Upper lobe of right lung (tissue), 1 donor: ENCODE results near the gene FOLR1. TPM values are rescaled to one million over a fixed set of nuclear protein-coding genes. Genes with fewer than 3 reads are reported as not detected.
A peak's percentile ranks its signal among the peaks of the same experiment; 100 is the strongest.

Source experiments
- ATAC-seq: fragments of 200-7000 bp; cut with Tn5 transposase; one replicate; pipeline ENCODE4 v1.9.1; 2020; ENCODE audit warnings: mild to moderate bottlenecking, moderate library complexity
- DNase-seq: peaks from one replicate; pipeline ENCODE4 v3.0.0-alpha.2; 2020
- H3K27ac ChIP-seq: fragments of 200-600 bp; one replicate; pipeline ENCODE4 v1.8.0; 2022
- H3K27me3 ChIP-seq: fragments of 200-600 bp; one replicate; pipeline ENCODE4 v1.8.0; 2022; ENCODE audit warnings: mild to moderate bottlenecking
- H3K36me3 ChIP-seq: fragments of 200-600 bp; one replicate; pipeline ENCODE4 v1.8.0; 2022
- H3K4me1 ChIP-seq: fragments of 200-600 bp; one replicate; pipeline ENCODE4 v1.8.0; 2022
- H3K4me3 ChIP-seq: fragments of 200-600 bp; one replicate; pipeline ENCODE4 v1.8.0; 2022; ENCODE audit warnings: mild to moderate bottlenecking
- H3K9me3 ChIP-seq: fragments of 200-600 bp; one replicate; pipeline ENCODE4 v1.8.0; 2022
- CTCF ChIP-seq: fragments of 200-600 bp; IDR thresholded peaks from one replicate; pipeline ENCODE4 v1.8.0; 2022; ENCODE audit warnings: antibody characterized with exemption
- intact Hi-C: fragments of 100-400 bp; cut with DNase I; formaldehyde crosslinking; loops from one replicate; pipeline ENCODE4 v1.11.0; 2022
- total RNA-seq: library from RNA; stranded (reverse); fragmentation: NEBNext Ultra II Directional; extraction: Animal tissue kit (Norgen Biotek cat#: 25700); gene quantifications from one replicate; pipeline ENCODE4 v1.2.1, GENCODE V29; 2021
- donor health status: DM: no; HTN: yes; CAD: no; lungs with severe emphysema.

The FOLR1 gene
- total RNA-seq, 1 donor from 2014 or later: 163 TPM

DNA sequence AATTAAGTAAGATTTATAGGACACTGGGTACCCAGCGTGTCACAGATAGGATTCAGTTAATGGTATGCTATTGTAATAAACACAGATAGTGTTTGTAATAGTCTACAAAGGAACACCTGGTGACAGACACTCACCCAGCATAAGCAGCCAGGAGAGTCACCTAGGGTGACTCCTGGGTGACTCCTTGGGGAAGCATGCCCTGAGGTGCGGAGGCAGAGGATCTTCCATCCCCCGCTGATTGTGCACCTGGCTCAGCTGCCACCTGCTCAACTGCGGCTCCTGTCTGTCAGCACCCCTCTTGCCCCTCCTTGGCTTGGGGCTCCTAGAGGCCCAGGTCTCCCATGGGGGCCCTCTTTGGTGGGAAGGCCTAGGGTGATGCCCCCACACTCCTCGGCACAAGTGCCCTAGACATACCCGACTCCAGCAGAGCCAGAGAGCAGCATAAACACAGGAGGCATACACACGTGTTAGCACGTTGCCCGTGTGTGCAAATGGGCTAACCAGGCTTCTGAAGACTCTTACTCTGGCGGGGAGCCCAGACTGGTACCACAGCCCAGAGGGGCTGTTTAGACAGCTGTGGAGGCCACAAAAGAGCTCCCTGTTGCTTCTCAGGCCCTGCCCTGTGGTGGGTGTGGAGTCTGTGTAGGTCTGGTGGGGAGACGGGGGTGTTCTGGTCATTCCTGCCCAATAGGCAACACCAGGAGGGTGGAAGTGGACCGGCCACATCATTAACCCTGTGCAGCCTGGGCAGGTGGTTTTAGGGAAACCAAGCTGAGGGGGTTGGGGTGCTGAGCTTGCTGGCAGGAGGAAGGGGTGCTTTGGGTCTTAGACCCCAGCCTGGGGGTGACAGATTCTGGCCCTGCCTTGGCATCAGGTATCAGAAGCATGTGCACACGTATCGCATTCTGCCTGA is 35.6 kb downstream of the FOLR1 start:
- Histone ChIP-seq H3K4me1 (peaks cover 16% of the 10 kb centered on the region), H3K4me3 (no peak overlapping the region), H3K36me3 (peaks cover 46% of the 10 kb centered on the region), H3K9me3 (no peaks in the 10 kb centered on the region), H3K27ac (no peak overlapping the region), H3K27me3 (no peaks in the 10 kb centered on the region)
- ATAC-seq: no peak
- DNase-seq: peak; percentile 54
- no peak for TF ChIP-seq CTCF
- intact Hi-C loops: no loop called here

DNA sequence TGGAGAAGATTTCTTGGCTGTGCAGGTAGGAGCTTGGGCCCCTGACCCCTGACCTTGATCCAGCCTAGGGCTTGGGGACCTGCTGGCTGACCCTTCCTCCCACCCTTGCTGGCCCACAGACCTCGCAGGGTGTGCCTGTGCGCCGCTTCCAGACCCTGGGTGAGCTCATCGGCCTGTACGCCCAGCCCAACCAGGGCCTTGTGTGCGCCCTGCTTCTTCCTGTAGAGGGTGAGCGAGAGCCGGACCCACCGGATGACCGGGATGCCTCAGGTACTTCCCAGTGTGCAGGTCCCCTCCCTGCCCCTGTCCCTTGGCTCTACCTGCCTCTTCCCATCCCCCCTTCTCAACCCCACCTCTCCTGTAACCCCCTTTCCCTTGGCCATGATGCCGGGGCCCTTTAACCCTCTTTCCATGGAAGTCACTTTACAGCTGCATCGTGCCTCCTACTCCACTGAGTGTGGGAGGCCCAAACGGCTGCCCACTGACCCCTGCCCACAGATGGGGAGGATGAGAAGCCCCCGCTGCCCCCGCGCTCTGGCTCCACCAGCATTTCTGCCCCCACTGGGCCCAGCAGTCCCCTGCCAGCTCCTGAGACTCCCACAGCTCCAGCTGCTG is 36.4 kb downstream of the FOLR1 start:
- TF ChIP-seq CTCF: no peak
- H3K27me3 ChIP-seq: no peaks in the 10 kb centered on the region
- peaks cover 54% of the 10 kb centered on the region for H3K36me3 ChIP-seq
- peak; percentile 57 for DNase-seq
- no peaks in the 10 kb centered on the region for H3K9me3 ChIP-seq
- H3K27ac ChIP-seq: no peak overlapping the region
- ATAC-seq: no peak
- peaks cover 13% of the 10 kb centered on the region for H3K4me1 ChIP-seq
- H3K4me3 ChIP-seq: no peak overlapping the region
- intact Hi-C loops: no loop called here

DNA sequence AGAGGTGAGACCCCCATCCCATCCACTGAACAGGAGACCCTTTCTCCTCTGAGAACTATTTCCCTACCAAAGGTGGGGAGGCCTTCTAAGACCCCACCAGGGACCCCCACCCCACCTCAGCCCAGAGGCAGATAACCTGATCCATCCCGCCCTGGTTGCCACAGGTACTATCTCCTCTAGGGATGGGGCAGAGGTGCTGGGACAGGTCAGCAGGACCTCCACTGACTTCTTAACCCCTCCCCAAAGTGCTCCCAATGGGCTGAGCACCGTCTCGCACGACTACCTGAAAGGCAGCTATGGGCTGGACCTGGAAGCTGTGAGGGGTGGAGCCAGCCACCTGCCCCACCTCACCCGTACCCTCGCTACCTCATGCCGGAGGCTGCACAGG is 36.9 kb downstream of the FOLR1 start:
- no peaks in the 10 kb centered on the region for H3K9me3 ChIP-seq
- no peak overlapping the region for H3K27ac ChIP-seq
- intact Hi-C loops: no loop called here
- peaks cover 59% of the 10 kb centered on the region for H3K36me3 ChIP-seq
- H3K4me3 ChIP-seq: no peak overlapping the region
- no peaks in the 10 kb centered on the region for H3K27me3 ChIP-seq
- DNase-seq: peak; percentile 45
- peaks cover 13% of the 10 kb centered on the region for H3K4me1 ChIP-seq
- TF ChIP-seq CTCF: no peak
- ATAC-seq: no peak

GRCh38 chr11:72229336-72229924 is 37.5 kb downstream of the FOLR1 start:
- intact Hi-C loops: no loop called here
- DNase-seq: peak; percentile 40
- Histone ChIP-seq H3K27ac (no peak overlapping the region), H3K27me3 (no peaks in the 10 kb centered on the region), H3K36me3 (peaks cover 65% of the 10 kb centered on the region), H3K9me3 (no peaks in the 10 kb centered on the region), H3K4me1 (peaks cover 13% of the 10 kb centered on the region), H3K4me3 (no peak overlapping the region)
- ATAC-seq: no peak
- TF ChIP-seq CTCF: no peak

- intact Hi-C loops: no loop called here
- no peaks in the 10 kb centered on the region for H3K27me3 ChIP-seq
- peaks cover 11% of the 10 kb centered on the region for H3K4me1 ChIP-seq
- no peak overlapping the region for H3K27ac ChIP-seq
- TF ChIP-seq CTCF: no peak
- peaks cover 70% of the 10 kb centered on the region for H3K36me3 ChIP-seq
- DNase-seq (peak; percentile 54), ATAC-seq (no peak)
- H3K9me3 ChIP-seq: no peaks in the 10 kb centered on the region
- no peak overlapping the region for H3K4me3 ChIP-seq
Measured at GRCh38 chr11:72229925-72230763, 38.2 kb downstream of the FOLR1 start.
